AG08395 (cell line): ENCODE data around the gene ATP1A4.

Experiments
- DNase-seq: peaks from one replicate; pipeline ENCODE4 v3.0.0; 2012; ENCODE audit warnings: mixed read lengths, low spot score

The ATP1A4 gene

DNA sequence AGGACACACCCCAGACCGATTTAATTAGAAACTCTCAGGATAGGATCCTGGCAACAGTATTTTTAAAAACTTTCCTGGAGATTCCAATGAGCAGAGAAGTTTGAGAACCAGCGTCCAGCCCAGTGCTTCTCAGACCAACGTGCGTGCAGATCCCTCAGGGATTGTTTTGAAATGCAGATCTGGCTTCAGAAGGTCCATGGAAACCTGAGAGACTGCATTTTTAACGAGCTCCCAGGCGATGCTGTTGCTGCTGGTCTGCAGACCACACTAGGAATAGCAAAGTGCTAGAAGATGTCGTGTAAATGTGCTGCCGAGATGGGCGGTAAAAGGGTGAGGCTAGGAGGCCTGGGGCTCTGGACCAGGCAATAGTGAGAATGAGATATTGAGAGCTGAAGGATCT is 20.6 kb downstream of the ATP1A4 start:
- no peak for DNase-seq

DNA sequence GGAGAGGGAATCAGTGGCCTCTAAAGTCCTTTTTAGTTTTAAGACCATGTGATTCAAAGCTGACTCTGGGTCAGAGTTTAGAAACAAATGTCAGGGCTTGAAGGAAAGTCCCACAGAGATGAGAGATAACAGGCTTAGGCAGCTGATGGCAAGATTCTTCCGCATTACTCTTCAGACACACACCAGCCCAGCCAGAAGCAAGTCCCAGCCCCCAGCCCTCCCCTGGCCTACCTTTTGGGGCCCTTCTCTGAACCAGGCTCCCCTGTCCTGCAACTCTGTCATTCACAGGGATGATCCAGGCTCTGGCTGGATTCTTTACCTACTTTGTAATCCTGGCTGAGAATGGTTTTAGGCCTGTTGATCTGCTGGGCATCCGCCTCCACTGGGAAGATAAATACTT is 25.8 kb downstream of the ATP1A4 start:
- no peak for DNase-seq

DNA sequence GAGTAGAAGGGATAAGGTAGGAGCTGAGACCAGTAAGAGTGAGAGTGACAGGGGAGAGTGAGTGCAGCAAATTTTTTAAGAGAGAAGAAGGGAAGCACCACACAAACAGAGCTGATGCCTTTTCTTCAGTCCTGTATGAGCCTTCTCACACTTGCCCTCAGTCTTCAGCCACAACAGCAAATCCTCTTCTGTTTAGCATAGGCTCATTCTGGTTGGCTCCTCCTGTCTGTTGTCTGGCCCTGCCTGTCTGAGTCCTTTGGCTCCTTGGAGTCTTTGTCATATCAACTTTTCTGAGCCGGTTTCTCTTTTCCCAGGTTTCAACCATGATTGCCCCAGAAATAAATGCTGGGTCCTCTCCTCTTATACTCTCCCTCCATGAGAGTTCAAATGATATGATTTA is 26.3 kb downstream of the ATP1A4 start:
- DNase-seq: no peak

DNA sequence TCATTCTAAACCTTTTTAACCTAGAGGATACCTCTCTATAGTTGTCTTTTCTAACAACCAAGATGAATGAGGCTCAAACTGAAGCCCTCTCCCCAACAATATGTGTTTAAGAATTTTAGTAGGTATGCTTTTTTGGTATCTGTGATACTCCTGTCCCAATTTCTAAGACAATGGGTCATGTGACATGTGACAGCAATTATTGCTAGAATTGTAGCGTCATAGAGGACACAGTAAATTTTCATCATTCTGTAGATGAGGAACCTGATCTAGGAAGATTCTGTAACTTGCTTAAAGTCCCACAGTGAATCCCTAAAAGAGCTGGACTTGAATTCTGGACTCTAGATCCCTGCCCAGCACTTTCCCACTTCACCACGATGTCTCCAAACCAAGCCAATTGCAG is 27.3 kb downstream of the ATP1A4 start:
- DNase-seq: no peak

DNA sequence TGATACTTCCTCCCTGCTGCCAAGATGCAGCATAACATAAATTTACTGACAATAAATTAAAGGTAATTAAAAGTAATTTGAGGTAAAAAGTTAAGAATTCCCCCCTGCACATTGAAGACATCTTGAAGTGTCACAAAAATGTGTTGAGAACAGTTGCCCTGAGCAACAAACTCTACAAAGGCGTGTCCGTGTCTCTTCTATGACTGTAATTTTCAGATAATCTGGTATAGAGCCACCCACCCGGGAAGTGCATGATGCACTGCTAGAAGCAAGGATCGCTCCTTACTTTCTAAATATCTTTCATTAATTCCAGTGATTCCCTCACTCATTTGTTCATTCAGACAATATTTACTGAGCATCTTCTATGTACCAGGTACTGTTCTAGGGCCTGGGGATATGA is 27.9 kb downstream of the ATP1A4 start:
- no peak for DNase-seq

DNA sequence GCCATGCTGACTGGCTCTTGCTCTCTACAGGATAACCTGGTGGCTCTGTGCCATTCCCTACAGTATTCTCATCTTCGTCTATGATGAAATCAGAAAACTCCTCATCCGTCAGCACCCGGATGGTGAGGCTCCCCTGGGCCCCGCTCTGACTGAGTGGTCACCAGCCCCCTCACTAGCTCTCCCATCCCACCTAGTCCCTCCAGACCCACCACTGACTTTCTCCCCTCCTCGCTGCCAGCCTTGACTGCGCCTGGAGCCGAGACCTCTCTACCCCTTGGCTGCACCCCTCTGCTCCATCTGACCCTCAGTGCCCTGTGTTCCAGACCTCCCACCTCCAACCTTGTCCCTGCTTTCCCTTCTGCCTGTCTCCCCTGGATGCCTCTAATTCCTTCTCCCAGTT is 34.8 kb downstream of the ATP1A4 start:
- no peak for DNase-seq

DNA sequence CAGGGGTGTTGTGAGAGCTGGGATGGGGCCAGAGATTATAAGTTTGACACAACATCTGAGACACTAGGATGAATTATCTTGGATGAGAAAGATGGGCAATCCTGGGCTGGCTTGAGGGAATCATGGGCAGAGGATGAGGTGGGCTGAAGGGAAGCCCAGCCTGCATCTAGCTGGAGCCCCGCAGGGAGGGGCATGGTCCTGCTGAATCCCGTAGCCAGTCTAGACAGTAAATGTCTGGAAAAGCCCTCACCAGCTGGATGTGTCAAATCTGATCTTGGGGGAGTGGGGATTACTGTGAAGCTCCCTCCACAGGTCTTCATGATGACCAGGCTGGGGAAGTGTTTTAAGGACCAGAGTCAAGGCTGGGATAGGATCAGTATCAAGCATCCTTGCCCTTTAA is 35.3 kb downstream of the ATP1A4 start:
- DNase-seq: no peak

DNA sequence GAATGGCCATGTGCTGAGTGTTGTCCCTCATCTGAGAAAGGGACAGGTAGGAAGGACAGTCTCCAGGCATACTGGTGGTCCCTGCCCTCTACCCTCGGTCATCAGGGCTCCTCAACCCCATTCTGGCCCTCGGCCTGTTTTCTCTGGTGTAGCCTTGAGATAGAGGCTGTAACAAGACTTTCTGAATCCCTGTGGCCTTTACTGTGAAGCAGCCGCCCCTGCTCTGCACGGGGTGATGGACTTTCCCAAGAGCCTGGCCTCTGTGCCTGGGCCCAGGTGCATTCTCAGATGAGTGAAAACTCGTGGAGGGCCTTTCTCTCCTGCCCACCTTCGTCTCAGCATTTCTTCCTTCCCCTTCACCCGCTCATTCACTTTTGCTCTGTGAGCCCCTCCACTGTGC is 36.0 kb downstream of the ATP1A4 start:
- DNase-seq: no peak

DNA sequence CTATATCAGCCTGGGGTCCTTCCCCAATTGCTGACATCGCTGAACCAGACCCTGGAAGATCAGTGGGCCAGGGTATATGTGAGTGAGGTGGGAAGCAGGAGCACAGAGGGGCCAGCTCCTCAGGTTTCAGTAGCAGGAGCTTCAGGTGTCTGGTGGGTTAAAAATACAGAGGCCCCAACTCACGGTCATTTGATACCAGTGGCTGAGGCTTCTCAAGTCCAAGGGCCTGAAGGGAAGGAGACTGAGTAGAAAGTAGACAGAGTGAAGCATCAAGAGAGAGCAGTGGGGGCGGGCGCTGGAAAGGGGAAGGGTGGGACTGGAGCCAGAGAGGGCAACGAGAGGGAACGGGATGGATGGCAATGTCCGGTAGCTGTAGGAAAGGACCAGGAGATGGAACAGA is 36.9 kb downstream of the ATP1A4 start:
- no peak for DNase-seq

DNA sequence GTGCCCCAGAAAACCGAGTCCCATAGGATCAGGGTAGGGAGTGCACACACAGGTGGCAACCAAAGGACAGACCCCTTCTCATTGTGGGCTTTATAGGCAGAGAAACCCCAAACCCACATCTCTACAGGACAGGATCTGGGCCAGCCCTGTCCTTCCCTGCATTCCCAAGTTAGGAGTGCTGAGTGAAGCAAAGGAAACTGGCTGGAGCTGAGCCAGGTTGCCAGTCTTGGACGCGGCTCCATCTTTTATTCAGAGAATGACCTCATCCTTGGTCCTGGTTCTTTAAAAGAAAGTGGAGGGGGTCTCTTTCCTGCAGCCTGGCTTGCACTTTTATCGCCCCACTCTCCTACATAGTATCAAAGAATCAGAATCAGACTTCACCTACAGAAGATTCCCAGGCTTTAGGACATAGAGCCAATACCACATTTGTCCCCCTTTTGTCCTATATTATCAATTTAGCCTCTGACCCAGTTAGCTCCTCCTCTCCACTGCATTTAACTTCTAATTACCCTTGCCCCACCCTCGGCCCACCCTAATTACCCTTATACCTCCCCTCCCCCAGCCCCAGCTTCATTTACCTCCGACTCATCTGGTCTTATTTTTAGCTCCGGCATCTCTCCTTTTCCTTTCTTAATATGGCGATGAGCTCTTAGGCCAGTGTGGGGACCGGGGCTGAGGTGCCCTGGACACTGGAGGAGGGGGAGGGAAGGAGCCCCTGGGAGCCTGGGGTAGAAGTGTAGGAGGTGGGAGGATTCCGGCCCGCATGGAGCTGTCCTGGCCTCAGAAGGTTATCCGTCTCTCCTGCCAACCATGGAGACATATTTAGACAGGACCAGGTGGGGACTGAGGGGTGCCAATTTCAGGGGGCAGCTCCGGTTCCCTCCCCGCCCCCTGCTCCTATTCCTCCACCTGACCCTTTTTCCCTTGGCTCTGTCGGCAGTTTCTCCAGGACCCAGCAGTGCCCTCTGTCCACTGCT is 38.5 kb downstream of the ATP1A4 start, which contains the start of gene CASQ1:
TSS of gene CASQ1 (plus strand) at position 927 of the 977 bp plus-strand sequence. CDS start 177 bp downstream, outside the sequence.
- DNase-seq: peak; percentile 45

DNA sequence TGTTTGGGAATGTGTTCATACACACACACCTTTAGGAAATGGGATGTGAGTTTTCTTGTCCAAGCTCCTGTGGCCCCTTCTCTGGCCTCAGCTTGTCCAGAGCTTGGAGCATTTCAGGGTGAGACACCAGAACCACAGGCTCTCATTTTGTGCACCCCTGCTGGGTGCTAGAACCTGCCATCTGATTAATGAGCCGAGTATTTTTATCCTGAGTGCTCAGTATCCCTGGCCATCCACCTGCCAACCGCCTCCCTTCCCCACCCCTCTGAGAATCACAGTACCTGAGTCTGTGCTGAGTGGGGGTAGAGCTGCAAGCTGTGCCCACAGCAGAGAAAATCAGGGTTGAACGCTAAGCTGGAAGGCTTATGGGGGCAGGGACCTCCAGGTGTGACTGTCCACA is 40.4 kb downstream of the ATP1A4 start:
- no peak for DNase-seq

DNA sequence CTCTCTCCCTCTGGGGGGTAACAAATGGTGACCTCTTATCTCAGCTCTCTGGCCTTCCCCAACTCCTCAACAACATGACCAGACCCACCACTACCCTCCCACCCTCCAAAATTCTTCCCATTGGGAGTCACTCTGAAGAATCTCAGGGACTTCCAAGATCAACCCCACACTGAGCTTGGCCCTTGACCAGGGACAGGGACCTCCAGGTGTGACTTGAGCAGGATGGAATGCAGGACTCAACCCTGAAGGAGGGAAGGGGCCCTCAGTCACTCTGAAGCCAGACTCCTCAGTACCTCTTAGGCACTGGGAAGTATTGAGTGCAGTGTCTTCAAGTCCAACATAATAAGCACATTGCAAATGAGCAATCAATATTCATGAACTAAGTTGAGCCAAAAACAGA is 40.8 kb downstream of the ATP1A4 start:
- no peak for DNase-seq

DNA sequence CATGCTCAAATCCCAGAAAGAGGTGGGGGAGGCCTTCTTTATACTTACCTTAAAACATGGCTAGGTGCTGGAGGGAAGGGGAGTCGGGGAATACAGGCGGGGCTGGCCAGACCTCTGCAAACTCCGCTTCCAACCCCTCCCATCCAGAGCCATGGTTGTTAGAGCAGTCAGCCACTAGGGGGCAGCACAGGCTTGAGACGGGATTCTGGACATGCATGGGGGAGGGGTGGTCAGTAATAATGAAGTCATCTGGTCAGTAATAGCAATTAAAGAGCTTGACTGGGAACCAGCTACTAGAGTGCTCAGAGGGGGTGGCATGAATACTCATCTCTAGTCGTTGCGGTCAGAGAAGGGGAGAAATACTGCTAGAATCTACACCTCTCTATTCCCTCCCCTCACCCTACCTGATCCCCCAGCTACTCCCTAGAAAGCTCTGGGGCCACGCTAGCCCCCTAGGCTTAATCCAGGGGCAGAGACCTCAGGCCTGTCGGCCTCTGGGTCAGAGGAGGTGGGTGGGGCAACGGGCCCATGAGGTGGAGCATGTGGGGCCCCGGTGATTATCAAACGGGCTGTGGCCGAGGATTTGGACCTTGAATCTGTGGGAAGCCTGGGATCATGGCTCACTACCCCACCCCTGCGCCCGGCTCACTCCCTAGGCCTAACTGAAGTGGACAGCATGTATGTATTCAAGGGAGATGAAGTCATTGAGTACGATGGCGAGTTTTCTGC is 41.9 kb downstream of the ATP1A4 start:
- DNase-seq: peak; percentile 86

DNA sequence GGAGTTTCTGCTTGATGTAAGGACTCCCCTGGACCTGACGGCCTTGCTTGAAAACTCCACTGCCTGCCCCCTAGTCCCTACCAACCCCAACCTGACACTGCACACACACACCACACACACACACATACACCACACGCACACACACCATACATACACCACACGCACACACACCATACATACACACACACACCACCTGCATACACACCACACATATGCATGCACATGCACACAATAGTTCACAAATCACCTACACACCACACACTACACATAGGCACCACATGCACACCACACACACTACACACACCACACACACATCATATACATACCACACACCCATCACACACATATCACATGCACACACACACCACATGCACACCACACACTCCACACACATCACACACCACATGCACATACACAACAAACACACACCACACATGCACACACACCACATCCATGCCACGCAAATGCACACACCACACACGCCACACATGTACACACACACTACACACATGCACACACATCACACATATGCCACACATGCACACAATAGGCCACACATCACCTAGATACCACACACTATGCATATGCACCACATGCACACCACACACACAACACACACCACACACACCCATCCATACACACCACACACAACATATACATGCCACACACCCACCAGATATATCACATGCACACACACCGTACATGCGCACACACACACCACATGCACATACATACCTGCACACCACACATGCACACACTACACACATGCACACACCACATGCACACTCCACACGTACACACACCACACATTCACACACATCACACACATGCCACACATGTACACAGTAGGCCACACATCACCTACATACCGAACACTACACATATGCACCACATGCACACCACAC is 42.7 kb downstream of the ATP1A4 start:
- DNase-seq: no peak

DNA sequence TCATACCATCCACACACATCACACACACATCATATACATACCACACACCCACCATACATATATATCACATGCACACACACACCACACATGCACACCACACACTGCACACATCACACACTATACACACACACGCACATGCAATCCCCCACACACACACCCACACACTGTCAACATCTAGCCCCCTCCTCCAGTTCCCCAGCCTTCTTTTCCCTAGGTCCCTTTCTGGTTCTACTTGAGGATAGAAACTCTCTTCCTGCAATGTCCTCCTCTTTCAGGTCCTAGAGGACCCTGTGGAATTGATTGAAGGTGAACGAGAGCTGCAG is 43.3 kb downstream of the ATP1A4 start:
- DNase-seq: no peak

DNA sequence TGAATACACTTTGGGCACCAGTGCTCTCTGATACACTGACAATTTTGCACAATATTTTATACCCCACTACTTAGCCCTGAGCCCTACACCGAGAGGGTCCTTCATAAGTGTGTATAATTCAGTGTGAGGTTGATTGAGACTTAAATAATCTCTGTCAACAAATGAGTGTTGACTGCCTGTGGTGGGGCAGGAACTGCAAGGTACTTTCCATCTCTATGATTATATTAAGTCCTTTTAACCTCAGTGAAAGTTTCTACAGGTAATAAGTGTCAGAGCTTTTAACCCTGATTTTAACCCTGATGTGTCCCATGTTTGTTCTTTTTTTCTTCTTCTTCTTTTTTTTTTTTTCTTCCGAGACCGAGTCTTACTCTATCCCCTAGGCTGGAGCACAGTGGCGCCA is 44.7 kb downstream of the ATP1A4 start:
- no peak for DNase-seq

DNA sequence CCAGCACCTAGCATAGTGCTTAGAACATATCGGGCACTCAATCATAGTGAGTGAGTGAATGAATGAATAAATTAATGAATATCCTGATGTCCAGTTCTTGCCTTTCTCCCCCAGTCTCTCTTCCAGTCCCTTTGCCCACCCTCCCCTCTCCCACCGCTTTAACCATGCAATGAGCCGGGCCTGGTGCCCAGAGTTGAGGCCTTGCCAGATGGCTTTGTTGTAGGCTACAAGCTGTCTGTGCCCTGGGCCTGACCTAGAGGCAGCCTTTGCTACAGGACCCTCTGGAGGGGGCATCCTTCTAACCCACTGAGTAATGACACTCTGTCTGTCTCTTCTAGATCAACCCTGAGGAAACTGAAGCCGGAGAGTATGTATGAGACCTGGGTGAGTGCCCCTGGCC is 45.8 kb downstream of the ATP1A4 start:
- DNase-seq: no peak

DNA sequence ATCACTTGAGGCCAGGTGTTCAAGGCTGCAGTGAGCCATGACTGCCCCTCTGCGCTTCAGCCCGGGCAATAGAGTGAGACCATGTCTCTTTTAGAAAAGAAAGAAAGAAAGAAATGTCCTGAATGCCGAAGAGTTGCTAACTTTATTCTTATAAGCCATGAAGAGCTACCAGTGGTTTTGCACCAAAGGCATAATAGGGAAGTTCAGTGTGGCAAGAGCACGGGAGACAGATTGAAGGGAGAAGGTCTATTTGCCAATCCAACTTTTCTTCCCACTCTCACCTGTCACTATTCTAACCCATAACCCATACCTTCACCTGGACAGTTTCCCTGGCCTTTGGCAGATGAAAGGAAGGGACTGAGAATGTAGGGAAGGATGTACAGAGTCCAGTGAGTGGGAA is 49.4 kb downstream of the ATP1A4 start:
- no peak for DNase-seq

DNA sequence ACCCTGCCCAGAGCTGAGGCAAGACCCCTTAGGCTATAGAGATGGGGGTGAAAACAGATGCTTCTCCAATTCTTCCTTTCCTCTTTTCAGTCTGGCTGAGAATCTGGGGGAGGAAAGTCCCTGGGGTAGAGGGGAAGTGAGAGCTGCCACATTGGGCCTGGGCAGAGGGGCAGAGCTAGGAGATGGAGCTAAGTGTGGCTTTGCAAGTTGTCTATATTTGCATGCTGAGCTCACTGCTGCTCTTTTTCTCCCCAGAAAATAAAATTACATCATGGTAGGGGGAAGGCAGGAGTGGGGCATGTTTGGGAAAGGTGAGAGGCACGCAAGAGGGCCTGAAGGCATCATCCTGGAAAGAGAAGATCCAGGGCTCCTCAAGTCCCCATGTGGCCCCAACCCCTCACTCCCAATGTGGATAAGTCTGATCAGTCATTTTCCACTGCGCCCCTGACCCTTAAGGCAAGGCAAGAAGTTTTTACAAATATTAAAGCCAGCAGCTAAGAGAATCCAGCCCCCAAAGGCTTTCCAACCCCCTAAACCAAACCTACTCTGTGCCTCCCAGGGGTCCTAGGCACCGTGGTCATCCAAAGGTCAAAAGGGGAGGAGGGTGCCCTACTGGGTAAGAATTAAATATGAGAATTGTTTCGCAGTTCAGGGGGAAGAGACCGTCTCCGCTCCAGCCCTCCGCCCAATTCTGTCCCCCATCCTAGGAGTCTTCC is 53.3 kb downstream of the ATP1A4 start:
- DNase-seq: no peak

DNA sequence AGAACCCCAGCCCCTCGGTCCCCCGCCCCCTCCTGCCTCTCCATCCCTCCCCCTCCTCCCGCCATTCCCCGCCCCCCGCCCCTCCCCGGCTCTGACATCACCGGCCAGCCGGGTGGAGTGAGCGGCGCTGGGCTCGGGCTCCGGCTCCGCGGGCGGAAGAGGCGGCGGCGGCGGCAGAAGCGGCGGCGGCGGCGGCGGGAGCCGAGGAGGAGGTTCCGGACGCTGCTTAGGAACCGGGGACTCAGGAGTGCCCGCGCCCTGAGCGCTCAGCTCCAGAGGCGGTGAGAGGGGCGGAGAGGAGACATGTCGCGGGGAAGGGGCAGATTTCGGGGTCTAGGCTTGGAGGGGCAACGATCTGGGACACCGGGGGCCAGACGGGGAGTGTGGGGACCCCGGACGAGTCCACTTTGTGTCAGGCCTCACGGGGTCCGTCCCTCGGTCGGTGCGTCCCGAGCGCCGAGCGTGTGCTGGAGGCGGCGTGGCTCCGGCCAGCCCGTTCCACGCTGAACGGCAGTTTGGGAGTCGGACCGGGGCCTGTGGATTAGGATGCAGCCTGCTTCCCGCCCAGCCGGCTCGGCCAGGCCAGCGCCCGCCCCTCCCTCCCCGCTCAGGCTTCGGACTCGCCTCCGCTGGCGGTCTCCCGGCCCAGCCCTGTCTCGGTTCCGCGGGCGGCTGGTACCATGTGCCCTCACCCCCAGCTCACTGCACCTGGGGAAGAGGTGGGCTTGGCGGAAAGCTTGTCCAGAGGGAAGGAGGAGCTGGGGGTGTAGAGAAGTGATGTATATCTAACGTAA is 54.0 kb downstream of the ATP1A4 start, which contains the start of gene PEA15:
TSS of gene PEA15 (plus strand) at position 143 of the 794 bp plus-strand sequence. CDS start 6,161 bp downstream, outside the sequence.
- peak; percentile 92 for DNase-seq

DNA sequence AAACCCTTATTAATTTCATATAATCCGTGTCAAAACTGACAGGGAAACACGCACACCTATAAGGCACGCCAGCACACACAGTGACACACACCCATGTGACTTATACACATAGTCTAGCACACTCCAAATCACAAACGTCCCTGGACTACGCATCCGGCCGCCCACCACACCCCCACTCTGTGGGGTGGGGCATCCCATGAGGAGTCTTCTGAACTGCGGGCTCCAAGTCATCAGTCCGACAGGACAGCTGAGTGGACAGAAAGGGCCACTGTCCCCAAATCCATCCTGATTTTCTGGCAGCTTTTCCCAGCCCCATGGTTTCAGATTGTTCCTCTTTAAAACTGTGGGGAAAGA is 54.6 kb downstream of the ATP1A4 start:
- DNase-seq: peak; percentile 75
